HG03095 (cell line): ENCODE measurements around the gene TMEM233.
"Not testable (repeated sequence)": the region's sequence is repeated elsewhere in the genome, so short reads cannot be mapped to it uniquely, and the experiment has no call there.

Experiments
- ATAC-seq: cut with Tn5 transposase; IDR thresholded peaks from one replicate; pipeline ENCODE4 v1.9.1; 2021; ENCODE audit warnings: moderate library complexity; ENCODE audit not compliant: unreplicated experiment

Gene TMEM233

DNA sequence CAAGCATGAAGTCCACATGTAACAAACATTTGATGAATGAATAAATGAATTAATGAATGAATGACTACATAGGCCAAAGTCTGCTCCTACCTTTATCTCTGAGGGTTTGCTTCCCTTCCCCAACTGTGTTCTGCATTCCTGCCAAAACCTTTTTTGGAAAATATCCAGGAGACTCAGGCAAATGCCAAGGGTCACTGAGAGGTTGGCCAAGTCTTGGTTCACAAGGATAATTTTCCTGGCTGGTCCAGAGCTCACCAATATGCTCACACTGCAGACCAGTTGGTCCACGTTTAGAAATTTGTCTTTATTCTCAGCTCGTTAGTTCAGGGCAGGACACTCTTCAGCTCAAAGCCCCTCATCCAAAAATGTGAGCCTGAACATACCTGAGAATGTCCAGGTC lies 10.2 kb downstream of the TMEM233 start:
- no peak for ATAC-seq

DNA sequence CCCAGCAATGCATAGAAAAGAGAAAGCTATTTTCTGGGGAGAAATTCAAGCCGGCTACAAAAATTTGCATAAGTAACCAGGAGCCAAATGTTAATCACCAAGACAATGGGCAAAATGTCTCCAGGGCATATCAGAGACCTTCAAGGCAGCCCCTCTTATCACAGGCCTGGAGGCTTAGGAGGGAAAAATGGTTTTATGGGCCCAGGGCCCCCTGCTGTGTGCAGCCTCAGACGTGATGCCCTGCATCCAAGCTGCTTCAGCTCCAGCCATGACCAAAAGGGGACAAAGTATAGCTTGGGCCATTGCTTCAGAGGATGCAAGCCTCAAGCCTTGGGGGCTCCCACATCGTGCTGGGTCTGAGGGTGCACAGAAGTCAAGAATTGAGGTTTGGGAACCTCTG lies 15.8 kb downstream of the TMEM233 start:
- ATAC-seq: no peak

DNA sequence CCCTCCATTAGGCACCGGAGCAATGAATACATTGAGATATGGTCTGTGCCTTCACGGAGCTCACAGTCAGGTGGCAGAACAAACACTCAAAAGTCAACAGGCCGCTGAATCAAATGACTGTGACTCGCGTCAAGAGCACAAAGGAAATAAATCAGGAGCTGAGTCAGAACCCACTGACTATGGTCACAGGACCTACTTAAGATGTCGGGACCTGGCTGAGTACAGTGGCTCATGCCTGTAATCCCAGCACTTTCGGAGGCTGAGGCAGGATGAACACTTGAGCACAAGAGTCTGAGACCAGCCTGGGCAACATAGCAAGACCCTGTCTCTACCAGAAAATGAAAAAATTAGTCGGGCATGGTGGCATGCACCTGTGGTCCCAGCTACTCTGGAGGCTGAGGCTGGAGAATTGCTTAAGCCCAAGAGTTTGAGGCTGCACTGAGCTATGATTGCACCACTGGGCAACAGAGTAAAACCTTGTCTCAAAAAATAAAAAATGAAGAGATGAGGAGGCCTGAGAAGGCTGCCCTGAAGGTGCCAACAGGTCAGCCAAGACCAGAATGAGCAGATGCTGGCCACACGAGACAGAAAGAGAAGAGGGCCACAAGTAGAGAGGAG lies 19.9 kb downstream of the TMEM233 start:
- ATAC-seq: no peak

DNA sequence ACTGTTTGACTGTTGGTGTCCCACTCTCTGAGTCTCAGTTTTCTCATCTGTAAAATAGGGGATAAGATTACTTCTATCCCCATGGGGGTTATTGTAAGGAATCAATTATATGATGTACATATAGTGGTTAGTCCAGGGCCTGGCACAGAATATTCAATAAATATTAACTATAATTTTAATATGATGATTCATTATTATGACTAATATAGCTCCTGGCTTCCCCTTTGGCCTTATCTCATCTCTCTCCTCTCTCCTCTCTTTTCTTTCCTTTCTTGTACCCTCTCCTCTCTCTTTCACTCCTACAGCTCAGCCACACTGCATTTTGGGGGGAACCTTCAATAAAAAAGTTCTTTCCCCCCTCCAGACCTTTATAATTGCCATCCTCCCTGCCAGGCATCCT lies 21.1 kb downstream of the TMEM233 start:
- ATAC-seq: no peak

DNA sequence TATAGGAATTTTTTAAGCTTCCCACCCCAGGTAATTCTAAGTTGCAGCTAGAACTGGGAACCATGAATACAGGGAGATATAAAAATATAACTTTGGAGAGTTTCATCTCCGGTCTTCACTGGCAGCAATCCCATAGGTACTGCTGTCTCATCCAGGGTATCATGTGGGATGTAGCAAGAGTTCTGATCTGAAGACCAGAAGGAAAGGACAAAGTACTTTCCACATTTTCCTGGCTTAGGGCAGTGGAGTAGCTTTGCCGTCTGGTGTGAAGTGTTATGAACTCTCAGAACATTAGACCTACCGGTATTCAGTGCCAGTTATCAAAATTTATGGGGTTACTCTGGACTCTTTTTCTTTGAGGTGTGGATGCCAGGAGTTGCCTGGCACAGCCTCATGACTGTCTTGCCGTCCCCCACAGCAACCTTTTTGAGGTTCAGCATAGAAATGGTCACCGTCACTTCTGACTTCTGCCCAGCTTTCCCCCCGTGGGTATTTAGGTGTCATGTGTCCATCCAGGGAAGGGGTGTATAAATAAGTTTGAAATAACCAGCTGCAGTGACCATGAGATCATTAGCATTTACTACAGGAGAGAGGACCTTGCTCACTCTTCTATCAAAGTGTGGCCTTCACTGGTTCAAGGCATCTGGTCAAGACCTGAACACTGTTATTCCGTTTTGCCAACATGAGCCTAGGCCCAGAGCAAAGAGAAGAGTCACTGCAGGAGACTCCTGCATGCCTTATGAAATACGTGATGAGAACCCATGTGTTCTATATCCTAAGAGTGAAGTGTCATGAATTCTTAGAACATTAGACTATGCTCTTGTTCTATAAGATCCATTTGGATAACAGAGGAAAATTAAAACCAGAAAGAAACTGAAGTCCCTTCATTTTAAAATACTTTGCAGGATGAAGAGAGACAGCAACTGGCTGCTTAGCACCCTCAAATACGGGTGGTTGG lies 22.2 kb downstream of the TMEM233 start:
- ATAC-seq: no peak

DNA sequence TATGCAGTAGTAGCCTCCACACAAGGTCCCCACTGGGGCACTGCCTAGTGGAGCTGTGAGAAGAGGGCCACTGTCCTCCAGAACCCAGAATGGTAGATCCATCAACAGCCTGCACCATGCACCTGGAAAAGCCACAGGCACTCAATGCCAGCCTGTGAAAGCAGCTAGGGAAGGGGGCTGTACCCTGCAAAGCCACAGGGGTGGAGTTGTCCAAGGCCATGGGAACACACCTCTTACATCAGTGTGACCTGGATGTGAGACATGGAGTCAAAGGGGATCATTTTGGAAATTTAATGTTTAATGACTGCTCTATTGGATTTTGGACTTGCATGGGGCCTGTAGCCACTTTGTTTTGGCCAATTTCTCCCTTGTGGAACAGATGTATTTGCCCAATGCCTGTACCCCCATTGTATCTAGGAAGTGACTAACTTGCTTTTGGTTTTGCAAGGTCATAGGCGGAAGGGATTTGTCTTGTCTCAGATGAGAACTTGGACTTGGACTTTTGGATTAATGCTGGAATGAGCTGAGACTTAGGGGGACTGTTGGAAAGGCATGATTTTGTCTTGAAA lies 24.8 kb downstream of the TMEM233 start:
- ATAC-seq: not testable (repeated sequence)

DNA sequence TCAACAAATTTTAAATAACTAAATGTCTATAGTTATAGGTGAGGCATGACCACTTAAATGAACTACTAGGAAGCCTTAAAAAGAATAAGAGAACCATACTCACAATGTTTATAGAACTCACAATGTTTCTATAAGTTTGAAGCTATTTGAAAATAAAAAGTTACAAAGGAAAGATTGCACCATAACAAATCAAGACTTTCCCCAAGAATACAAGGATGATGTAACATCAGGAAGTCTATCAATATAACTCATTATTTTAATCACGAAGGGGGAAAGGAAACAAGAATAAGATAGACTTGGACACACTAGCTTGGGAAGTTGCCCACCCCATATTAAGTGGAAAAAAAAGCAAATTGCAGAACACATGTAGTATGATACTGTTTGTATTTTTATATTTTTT lies 26.9 kb downstream of the TMEM233 start:
- no peak for ATAC-seq

DNA sequence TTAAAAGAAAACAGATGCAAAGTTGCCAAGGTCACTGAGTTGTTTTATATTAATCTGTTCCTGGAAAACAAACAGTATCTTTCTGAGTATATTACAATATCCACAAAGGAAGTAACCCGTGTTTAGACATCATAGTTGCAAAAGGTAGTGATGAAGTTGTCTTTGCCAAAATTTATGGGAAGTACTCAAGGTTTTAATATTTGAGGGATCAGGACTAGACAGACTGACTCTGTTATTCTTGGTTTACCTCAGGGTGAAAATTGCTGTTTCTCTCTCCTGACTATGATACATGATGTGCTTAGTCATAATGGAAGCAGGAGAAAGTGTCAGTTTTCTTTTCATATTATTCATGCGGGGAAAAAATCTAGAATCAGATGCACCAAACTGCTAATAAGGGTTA lies 28.3 kb downstream of the TMEM233 start:
- ATAC-seq: no peak

DNA sequence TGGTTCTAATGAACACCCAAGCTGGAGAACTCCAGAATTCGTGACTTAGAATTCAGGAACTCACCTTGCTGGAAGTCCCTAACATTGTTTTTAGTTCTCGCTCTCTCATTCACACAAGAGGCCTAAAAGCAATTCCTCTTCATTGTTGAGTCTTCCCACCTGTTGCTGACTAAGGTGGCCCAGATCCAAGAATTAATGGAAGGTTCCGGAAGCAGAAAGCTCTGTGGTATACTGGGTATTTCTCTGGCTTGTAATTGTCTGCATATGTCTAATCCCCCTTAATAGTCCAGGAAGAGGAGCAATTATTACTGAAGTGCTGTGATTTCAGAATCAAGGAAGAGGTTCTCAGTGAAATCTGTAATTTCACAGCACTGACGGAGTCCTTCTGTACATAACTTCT lies 31.4 kb downstream of the TMEM233 start:
- ATAC-seq: no peak

DNA sequence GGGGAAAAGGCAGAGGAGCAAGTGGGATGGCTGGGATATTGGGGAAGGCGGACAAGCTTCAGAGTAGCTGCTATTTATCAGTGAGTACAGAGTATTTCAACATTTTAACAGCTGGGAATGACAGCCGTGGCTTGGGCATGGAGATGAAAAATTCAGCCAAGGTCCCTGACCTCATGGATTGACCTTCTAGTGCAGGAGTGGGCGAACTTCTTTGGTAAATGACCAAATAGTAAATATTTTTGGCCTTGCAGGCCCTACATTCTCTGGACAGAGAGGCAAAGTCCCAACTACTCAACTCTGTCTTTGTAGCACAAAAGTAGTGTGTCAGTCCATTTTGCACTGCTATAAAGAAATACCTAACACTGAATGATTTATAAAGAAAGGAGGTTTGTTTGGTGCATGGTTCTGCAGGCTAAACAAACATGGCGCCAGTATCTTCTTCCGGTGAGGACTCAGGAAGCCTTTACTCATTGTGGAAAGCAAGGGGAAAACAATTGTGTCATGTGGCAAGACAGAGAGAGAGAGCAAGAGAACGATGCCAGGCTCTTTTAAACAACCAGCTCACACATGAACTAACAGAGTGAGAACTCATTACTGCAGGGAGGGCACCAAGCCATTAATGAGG lies 33.6 kb downstream of the TMEM233 start:
- no peak for ATAC-seq

DNA sequence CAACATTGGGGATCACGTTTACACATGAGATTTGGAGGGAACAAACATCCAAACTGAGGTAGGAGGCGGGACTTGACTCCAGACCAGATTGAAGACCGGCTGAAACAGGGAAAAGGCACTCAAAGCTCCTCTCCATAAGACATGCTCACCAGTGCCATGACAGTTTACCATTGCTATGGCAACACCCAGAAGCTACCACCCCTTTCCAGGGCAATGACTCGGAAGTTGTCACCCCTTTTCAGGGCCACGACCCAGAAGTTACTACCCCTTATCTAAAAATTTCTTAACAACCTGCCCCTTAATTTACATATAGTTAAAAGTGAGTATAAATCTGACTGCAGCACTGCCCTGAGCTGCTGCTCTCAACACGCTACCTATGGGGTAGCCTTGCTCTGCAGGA lies 34.1 kb downstream of the TMEM233 start:
- no peak for ATAC-seq

DNA sequence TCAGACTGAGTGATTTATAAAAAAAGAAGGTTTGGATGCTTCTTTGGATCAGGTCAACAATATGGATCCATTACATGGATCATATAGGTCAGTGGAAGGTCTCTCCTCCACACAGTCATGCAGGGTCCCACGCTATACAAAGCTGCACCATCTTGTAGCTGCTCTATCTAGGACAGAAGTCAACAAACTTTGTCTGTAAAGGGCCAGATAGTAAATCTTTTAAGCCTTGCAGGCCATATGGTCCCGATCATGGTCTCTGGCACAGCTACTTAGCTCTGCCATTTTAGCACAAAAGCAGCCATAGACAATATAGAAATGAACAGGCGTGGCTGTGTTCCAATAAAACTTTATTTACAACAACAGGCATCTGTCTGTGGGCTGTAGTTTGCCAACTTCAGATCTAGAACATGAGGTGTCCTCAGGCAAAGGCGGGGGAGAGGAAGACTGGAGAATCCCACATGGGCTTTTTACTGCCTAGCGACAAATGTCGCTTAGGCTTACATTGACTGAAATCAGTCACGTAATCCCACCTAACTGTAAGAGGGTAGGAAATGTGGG lies 36.7 kb downstream of the TMEM233 start:
- no peak for ATAC-seq

DNA sequence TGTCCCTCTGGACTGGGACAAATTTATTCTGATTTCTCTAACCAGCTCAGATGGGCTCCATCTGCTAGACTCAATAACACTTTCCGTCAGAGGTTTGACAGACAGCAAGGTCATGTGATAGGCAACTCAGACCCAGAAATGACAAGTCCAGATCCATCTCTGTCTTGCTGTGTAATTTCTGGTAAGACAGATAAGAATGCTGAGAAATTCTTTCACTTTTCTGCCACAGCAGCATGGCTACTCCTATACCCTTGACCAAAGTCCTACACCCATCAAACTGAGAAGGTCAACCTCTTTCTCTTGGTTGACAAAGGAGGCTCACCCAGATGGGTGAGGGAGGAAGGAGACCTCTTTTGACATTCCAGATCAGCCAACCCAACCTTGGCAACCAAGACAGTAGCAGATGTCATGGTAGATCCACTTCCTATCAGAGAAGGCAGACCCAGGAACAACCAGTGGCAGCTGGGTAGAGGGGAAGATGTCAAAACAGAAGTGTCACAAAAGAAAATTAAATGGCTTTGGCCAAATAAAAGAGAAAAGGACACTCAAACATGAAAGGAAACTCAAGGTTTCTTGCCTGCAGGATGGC lies 37.5 kb downstream of the TMEM233 start:
- ATAC-seq: no peak

DNA sequence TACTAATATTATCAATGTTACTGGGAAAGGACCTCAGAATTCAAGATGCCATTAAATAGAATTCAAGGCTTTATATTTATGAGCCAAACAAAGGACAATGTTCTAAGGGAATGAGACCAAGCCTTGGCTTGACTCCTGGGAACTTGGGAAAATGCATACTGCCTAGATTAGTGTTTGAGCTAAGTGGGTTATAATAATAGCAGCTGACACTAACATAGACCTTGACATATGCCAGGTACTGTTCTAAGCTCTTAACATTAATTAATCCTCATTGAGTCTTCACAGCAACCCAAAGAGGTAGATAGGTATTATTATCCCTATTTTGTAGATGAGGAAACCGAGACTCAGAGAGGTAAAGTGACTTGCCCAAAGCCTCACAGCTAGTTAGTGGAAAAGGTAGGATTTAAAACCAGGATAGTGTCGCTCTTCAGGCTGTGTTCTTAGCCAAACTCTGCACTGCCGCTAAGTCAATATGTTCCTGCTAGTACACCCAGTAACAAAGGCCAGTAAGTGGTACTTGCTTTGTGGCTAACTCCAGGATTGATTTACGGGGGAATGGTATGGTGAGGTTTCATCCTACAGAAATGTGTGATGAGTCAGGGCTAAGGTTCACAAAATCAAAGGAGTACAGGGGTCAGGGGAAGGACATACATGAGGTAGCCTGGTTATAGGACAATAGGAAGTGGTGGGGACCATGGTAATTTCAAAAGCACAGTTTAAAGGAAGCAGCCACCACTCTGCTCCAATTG lies 38.5 kb downstream of the TMEM233 start:
- no peak for ATAC-seq

DNA sequence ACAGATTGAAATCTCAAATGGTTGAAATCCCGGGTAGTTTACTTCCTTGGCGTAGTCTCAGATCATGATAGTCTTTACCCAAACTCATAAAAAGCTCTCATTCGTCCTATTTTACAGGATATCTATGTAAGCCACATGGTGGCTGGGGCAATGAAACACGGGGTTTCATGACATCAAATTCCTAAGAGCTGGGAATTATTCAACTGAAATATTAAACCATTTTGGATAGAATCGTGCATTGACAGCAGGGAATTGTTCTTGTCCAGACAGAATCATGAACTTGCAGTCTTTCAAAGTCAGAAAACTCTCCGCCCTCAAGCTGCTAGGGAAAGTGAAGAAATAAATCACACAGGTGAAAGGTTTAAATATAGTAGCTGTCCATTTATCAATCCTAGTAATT lies 41.2 kb downstream of the TMEM233 start:
- ATAC-seq: no peak

DNA sequence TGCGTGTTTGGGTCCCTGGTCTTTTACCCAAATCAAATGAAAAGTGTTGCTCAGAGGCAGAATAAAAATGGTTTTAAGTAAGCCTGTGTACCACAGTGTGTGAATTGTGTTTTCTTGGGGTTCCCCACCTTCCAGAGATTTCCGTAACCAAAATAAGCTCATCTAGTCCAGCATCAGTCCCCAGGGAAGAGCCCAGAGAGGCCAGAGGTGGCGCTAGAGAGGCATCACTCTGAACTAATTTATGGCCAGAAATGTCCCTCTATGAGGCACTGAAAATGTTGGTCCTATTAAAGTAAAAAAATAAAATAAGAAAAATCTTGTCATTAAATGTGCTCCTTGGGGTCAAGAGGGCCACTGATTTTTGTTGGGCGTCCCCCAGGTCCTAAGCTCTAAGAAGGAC lies 49.4 kb downstream of the TMEM233 start:
- no peak for ATAC-seq

DNA sequence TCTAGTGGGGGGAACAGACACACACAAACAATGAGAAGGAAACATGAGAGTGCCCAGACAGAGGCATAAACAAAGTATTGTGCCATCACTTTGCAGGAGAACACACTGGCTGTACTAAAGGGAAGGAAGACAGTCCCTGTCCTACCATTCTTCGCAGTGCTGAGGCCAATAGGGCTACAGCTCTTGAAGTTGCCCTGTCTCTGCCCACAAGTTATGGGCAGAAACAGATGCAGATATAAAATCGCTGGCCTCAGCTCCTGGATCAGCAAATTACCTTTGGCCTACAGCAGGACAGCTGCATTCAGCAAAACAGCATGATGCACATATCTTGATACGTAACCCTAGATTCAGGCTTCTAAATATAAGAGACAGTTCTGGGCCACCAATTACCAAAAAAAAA lies 51.4 kb downstream of the TMEM233 start:
- ATAC-seq: no peak

DNA sequence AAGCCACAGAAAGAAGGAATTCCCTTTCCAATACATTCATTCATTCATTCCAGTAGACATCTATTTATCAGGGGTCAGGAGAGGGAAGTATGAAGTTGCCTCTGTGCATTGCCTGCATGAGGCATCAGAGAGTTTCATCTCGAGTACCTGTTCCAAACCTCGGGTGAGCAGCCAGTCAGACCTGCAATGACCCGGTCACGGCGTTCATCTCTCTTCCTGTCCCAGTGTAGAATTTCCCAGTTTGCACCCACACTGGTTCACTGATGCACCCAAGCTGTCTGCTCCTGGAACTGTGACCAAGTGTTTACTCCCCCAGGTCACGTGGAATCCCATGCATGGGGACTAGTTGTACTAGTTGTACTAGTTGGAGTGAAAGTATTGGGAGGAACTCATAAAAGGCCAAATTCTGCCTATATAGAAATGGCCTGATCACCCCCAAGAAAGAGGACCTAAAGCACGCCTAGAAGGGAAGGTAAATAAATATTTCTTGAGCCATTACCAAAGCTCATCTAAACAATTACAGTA lies 52.0 kb downstream of the TMEM233 start:
- ATAC-seq: no peak

DNA sequence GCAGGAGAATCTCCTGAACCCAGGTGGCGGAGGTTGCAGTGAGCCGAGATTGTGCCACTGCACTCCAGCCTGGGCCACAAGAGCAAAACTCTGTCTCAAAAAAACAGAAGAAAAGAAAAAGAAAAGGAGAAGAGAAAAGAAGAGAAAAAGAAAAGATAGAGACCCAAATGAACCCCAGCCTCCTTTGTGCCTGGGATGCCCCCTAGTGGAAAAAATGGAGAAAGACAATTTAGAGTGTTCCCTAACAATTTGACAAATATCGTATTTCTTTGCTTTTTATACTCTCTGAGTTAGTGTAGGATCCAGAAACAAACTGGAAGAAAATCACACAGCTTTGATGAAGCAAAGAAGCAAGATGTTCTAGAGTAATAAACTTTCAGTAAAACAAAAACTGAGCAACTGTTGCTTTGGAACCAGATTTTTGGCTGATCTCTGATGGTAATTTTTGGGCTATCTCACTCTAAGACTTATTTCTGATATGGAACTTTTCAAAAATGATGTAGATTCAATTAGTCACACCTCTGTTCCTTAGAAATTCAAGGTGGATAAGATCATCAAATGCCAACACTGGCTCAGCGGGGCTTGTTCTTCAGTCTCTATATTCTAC lies 55.7 kb downstream of the TMEM233 start:
- no peak for ATAC-seq

DNA sequence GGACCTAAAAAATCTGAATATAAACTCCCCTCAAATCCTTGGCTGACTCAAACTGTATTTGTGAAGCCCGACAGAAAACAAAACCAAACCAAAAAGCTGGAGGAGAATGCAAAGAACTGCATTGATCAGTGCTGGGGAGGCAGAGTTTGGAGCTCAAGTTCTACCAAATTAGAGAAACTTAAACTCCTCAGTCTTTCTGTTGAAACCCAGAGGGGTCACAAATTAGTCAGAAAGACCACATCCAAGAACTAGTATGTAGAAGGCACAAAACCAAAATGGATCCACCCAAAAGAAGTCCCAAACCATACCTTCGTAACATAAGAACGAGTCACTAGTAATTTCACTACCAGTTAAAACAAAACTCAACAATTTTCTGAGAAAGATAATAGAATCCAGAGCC lies 59.1 kb downstream of the TMEM233 start:
- no peak for ATAC-seq
